ENCODE data around the gene TMEM44.

DNA sequence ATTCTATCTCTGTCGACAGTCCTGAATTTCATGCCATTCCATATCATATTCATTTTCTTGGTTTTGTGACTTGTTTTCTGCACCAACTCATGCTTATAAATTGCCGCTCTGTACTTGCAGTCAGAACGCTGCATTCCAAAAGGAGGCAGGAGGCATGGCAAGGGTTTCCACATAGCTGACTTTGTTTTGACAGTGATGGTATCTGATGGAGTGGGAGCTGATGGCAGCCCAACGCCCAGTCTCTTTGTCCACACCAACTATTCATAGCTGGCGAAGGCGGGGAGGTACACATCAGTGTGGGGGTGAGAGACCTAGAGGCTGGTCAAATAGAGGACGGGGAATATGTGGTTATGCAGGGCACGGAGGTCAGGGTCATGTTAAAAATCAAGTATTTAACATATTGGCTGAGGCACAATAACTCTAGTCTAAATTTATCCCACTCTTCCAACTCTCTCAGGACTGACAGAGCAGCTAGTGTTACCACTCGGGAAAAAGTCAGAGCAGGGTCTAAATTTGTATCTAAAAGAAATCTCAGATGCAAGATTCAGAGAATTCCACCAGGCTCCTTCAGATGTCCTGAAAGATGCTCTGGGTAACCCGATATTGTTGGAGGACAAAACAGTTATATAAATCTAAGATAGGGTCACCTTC lies 78.6 kb downstream of the TMEM44 start:
- TF ChIP-seq, protein P1, sequence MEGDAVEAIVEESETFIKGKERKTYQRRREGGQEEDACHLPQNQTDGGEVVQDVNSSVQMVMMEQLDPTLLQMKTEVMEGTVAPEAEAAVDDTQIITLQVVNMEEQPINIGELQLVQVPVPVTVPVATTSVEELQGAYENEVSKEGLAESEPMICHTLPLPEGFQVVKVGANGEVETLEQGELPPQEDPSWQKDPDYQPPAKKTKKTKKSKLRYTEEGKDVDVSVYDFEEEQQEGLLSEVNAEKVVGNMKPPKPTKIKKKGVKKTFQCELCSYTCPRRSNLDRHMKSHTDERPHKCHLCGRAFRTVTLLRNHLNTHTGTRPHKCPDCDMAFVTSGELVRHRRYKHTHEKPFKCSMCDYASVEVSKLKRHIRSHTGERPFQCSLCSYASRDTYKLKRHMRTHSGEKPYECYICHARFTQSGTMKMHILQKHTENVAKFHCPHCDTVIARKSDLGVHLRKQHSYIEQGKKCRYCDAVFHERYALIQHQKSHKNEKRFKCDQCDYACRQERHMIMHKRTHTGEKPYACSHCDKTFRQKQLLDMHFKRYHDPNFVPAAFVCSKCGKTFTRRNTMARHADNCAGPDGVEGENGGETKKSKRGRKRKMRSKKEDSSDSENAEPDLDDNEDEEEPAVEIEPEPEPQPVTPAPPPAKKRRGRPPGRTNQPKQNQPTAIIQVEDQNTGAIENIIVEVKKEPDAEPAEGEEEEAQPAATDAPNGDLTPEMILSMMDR (conservative IDR thresholded peaks at IDR 0.05 in 1 of 2, IDR thresholded peaks at IDR 0.05 in 1 of 2; ENCODE audit: extremely low read depth in 1 of 2, insufficient read depth in 1 of 2, low read depth in 1 of 2, low read length in 2 of 2), result no peak
- no peak for TF ChIP-seq EZH2 (IDR thresholded peaks at IDR 0.05; ENCODE audit: borderline replicate concordance, low read length)
